Measurements from ENCODE around the gene SPACA1. TPM values are rescaled to one million over a fixed set of nuclear protein-coding genes. Genes with fewer than 3 reads are reported as not detected.

SPACA1 gene
- total and polyA plus RNA-seq, 2 donors from 2014 or later: not detected

DNA sequence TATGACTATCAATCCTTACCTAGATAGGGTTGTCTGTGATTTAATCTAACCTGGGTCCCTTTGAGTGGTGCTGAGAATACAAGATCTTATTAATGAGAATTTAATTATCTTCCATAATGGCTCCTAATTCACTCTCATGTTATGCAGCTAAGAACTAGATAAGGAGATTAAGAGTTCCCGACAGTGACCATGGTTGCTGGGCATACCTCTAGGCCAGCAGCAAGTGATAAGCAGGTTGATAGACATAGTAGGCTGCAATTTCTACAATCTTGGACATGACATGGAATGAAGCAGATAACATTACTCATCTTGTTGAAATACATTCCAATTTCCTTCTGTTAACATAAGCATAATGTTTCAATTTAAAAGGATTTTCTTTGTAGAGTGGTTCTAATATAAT, 27.1 kb downstream of the SPACA1 start:
- Histone ChIP-seq H3K27me3 (ENCODE audit: control insufficient read depth, insufficient read depth, low read length) (no peaks in the 10 kb centered on the region), H3K36me3 (ENCODE audit: control insufficient read depth in 2 of 3, insufficient read depth in 3 of 3, low read length in 3 of 3) (no peaks in the 10 kb centered on the region), H3K4me3 (ENCODE audit: low read length in 3 of 3) (no peak overlapping the region), H3K9me3 (ENCODE audit: control insufficient read depth in 2 of 3, insufficient read depth in 1 of 3, low read length in 3 of 3) (no peaks in the 10 kb centered on the region), H3K4me1 (ENCODE audit: control insufficient read depth in 2 of 3, insufficient read depth in 2 of 3, low read depth in 1 of 3, low read length in 3 of 3) (no peaks in the 10 kb centered on the region), H3K9ac (ENCODE audit: low read length in 3 of 3) (no peak overlapping the region), H3K27ac (ENCODE audit: low read depth in 2 of 2, low read length in 2 of 2) (no peak overlapping the region)
- DNase-seq (no peak), FAIRE-seq (no peak)
- TF ChIP-seq, protein P1, sequence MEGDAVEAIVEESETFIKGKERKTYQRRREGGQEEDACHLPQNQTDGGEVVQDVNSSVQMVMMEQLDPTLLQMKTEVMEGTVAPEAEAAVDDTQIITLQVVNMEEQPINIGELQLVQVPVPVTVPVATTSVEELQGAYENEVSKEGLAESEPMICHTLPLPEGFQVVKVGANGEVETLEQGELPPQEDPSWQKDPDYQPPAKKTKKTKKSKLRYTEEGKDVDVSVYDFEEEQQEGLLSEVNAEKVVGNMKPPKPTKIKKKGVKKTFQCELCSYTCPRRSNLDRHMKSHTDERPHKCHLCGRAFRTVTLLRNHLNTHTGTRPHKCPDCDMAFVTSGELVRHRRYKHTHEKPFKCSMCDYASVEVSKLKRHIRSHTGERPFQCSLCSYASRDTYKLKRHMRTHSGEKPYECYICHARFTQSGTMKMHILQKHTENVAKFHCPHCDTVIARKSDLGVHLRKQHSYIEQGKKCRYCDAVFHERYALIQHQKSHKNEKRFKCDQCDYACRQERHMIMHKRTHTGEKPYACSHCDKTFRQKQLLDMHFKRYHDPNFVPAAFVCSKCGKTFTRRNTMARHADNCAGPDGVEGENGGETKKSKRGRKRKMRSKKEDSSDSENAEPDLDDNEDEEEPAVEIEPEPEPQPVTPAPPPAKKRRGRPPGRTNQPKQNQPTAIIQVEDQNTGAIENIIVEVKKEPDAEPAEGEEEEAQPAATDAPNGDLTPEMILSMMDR (IDR thresholded peaks at IDR 0.05; ENCODE audit: borderline replicate concordance, extremely low read depth, insufficient read depth): no peak
- intact Hi-C loops (cut with DNase I): no loop called here

DNA sequence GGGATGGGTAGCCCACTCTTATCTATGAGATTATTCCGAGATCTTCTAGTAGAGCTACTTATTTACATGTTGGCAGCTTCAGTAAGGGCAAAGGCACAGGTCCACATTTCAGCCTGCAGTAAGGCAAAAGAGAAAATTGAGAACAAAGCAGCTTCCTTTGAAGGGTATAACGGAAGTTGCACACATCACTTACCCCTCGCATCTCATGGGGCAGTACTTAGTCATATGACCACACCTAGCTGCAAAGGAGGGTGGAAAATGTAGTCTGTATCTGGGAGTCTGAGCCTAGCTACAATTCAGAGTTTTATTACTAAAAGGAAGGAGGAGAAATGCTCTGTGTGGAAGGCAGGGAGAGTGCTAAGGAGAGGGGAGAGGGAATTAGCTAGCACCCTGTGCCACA, 29.7 kb downstream of the SPACA1 start:
- Histone ChIP-seq H3K4me1 (ENCODE audit: control insufficient read depth in 2 of 3, insufficient read depth in 2 of 3, low read depth in 1 of 3, low read length in 3 of 3) (no peaks in the 10 kb centered on the region), H3K36me3 (ENCODE audit: control insufficient read depth in 2 of 3, insufficient read depth in 3 of 3, low read length in 3 of 3) (no peaks in the 10 kb centered on the region), H3K9me3 (ENCODE audit: control insufficient read depth in 2 of 3, insufficient read depth in 1 of 3, low read length in 3 of 3) (no peaks in the 10 kb centered on the region), H3K27me3 (ENCODE audit: control insufficient read depth, insufficient read depth, low read length) (no peaks in the 10 kb centered on the region), H3K27ac (ENCODE audit: low read depth in 2 of 2, low read length in 2 of 2) (no peak overlapping the region), H3K4me3 (ENCODE audit: low read length in 3 of 3) (no peak overlapping the region), H3K9ac (ENCODE audit: low read length in 3 of 3) (no peak overlapping the region)
- FAIRE-seq: no peak
- intact Hi-C loops (cut with DNase I): no loop called here
- no peak for DNase-seq
- TF ChIP-seq, protein P1 (IDR thresholded peaks at IDR 0.05; ENCODE audit: borderline replicate concordance, extremely low read depth, insufficient read depth): no peak

DNA sequence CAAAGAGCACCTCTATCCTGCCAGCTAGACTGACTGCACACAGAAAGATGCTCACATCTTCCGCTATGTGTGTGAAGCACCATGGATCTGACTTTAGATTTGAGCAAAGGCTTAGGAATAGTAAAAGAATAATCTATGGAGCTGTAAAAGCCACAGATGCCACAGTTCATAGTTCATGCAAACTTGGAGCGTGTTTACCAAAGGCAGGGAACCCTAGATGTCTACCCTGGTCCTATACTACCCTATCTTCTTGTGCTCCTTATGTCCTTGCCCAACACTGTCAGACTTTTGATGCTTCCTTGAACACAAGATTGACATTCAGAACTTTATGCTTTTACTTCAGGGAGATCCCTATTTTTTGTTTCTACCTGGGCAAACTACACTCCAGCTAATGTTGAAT, 39.2 kb downstream of the SPACA1 start:
- TF ChIP-seq, protein P1 (IDR thresholded peaks at IDR 0.05; ENCODE audit: borderline replicate concordance, extremely low read depth, insufficient read depth): no peak
- no peak overlapping the region for H3K9ac ChIP-seq (ENCODE audit: low read length in 3 of 3)
- no peak for FAIRE-seq
- peaks cover 0 to 7% (median 0%) of the 10 kb centered on the region in 3 donors for H3K9me3 ChIP-seq (ENCODE audit: control insufficient read depth in 2 of 3, insufficient read depth in 1 of 3, low read length in 3 of 3)
- no peaks in the 10 kb centered on the region for H3K27me3 ChIP-seq (ENCODE audit: control insufficient read depth, insufficient read depth, low read length)
- DNase-seq: no peak
- intact Hi-C loops (cut with DNase I): no loop called here
- H3K4me3 ChIP-seq (ENCODE audit: low read length in 3 of 3): no peak overlapping the region
- H3K27ac ChIP-seq (ENCODE audit: low read depth in 2 of 2, low read length in 2 of 2): no peak overlapping the region
- H3K36me3 ChIP-seq (ENCODE audit: control insufficient read depth in 2 of 3, insufficient read depth in 3 of 3, low read length in 3 of 3): no peaks in the 10 kb centered on the region
- H3K4me1 ChIP-seq (ENCODE audit: control insufficient read depth in 2 of 3, insufficient read depth in 2 of 3, low read depth in 1 of 3, low read length in 3 of 3): no peaks in the 10 kb centered on the region

DNA sequence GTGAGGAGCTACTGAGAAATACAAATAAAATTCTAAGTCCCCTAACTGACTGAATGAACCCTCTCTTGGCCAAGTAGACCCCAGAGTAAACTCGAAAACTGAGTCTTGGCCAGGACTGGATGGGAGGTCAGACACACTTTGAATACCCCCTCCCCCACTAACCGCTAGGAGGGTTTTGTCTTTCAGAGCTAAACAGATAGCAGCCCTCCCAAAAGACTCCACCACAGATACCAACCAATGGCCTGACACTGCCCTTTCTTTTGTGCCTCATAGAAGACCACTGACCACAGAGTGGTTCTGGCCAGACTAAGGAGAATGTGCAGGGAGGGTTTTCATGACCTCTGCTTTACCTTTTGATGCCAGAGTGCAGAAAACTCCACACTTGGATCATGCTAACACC, 42.1 kb downstream of the SPACA1 start:
- no peaks in the 10 kb centered on the region for H3K9me3 ChIP-seq (ENCODE audit: control insufficient read depth in 2 of 3, insufficient read depth in 1 of 3, low read length in 3 of 3)
- FAIRE-seq (no peak), DNase-seq (no peak)
- H3K9ac ChIP-seq (ENCODE audit: low read length in 3 of 3): no peak overlapping the region
- no peaks in the 10 kb centered on the region for H3K4me1 ChIP-seq (ENCODE audit: control insufficient read depth in 2 of 3, insufficient read depth in 2 of 3, low read depth in 1 of 3, low read length in 3 of 3)
- TF ChIP-seq, protein P1 (IDR thresholded peaks at IDR 0.05; ENCODE audit: borderline replicate concordance, extremely low read depth, insufficient read depth): no peak
- intact Hi-C loops (cut with DNase I): no loop called here
- H3K27me3 ChIP-seq (ENCODE audit: control insufficient read depth, insufficient read depth, low read length): no peaks in the 10 kb centered on the region
- H3K27ac ChIP-seq (ENCODE audit: low read depth in 2 of 2, low read length in 2 of 2): no peak overlapping the region
- H3K4me3 ChIP-seq (ENCODE audit: low read length in 3 of 3): no peak overlapping the region
- no peaks in the 10 kb centered on the region for H3K36me3 ChIP-seq (ENCODE audit: control insufficient read depth in 2 of 3, insufficient read depth in 3 of 3, low read length in 3 of 3)

Data from kidney (tissue), 14 donors.